ENCODE results near the gene DNM3. TPM values are rescaled to one million over a fixed set of nuclear protein-coding genes. Genes with fewer than 3 reads are reported as not detected.
"Not testable (repeated sequence)": the region's sequence is repeated elsewhere in the genome, so short reads cannot be mapped to it uniquely, and the experiment has no call there.

DNM3 gene
- total and polyA plus RNA-seq, 2 experiments from 2014 or later: 5.2 to 12.2 TPM

GRCh38 chr1:172363852-172364251 is 522.6 kb downstream of the DNM3 start:
- Histone ChIP-seq H3K79me2 (replicated peaks; ENCODE audit: insufficient read depth) (no peaks in the 10 kb centered on the region), H3K9me2 (ENCODE audit: insufficient read depth) (peaks cover 8% of the 10 kb centered on the region; the same call in 1 of the 2 replicates), H3K27me3 (ENCODE audit: insufficient read depth) (no peaks in the 10 kb centered on the region), H3K36me3 (ENCODE audit: insufficient read depth) (no peaks in the 10 kb centered on the region), H3K4me3 (no peak overlapping the region), H4K20me1 (replicated peaks; ENCODE audit: insufficient read depth) (no peaks in the 10 kb centered on the region), H3F3A (replicated peaks; ENCODE audit: low read depth) (0 out of 2 replicates have a peak, but pooled peaks cover 3% of the 10 kb centered on the region), H3K27ac (ENCODE audit: low read depth) (no peak overlapping the region), H2AFZ (no peak overlapping the region), H3K4me1 (ENCODE audit: insufficient read depth) (peaks cover 42% of the 10 kb centered on the region), H3K4me2 (no peak overlapping the region)
- Mint-ChIP-seq H3K9me3 (peaks cover 12% of the 10 kb centered on the region), H3K27me3 (ENCODE audit: insufficient read depth, low read depth, poor library complexity) (peaks cover 2% of the 10 kb centered on the region), H3K27ac (no peak overlapping the region), H3K4me3 (no peak overlapping the region), H3K36me3 (ENCODE audit: low read depth) (peaks cover 12% of the 10 kb centered on the region; the same call in 2 of the 3 replicates), H3K4me1 (peaks cover 10% of the 10 kb centered on the region; the same call in 2 of the 3 replicates)
- DNase-seq (ENCODE audit: low spot score) (no peak), ATAC-seq (no peak)
- no peak for TF ChIP-seq STAT1 (IDR thresholded peaks at IDR 0.05; ENCODE audit: unreplicated experiment)
- no peak for TF ChIP-seq NANOG (IDR thresholded peaks at IDR 0.05; ENCODE audit: borderline replicate concordance)
- no peak for TF ChIP-seq CTCF (conservative IDR thresholded peaks at IDR 0.05; ENCODE audit: low read depth in 2 of 2)
- no peak for TF ChIP-seq EZH2phosphoT487 (IDR thresholded peaks at IDR 0.05; ENCODE audit: unreplicated experiment)
- no peak for TF ChIP-seq CREB1 (CRISPR knock-in tag; IDR thresholded peaks at IDR 0.05; ENCODE audit: low read depth)
- no peak for TF ChIP-seq ZNF331 (CRISPR knock-in tag; IDR thresholded peaks at IDR 0.05; ENCODE audit: low read depth)
- TF ChIP-seq ETS1 (IDR thresholded peaks at IDR 0.05): no peak
- no peak for TF ChIP-seq POLR2AphosphoS5 (IDR thresholded peaks at IDR 0.05; ENCODE audit: low read depth)
- TF ChIP-seq ZNF114 (CRISPR knock-in tag; IDR thresholded peaks at IDR 0.05): no peak
- no peak for TF ChIP-seq ZNF462 (CRISPR knock-in tag; IDR thresholded peaks at IDR 0.05)
- no peak for TF ChIP-seq JUNB (IDR thresholded peaks at IDR 0.05; ENCODE audit: unreplicated experiment)

GRCh38 chr1:172371646-172372045 is 530.3 kb downstream of the DNM3 start:
- not testable (repeated sequence) for H3K27me3 Mint-ChIP-seq (ENCODE audit: insufficient read depth, low read depth, poor library complexity); H4K20me1 ChIP-seq (replicated peaks; ENCODE audit: insufficient read depth); H3K9me3 Mint-ChIP-seq; H3K4me3 ChIP-seq; H3K27ac Mint-ChIP-seq; H3K4me2 ChIP-seq; H3K79me2 ChIP-seq (replicated peaks; ENCODE audit: insufficient read depth); H3K27ac ChIP-seq (ENCODE audit: low read depth); H3K4me1 ChIP-seq (ENCODE audit: insufficient read depth); H3K4me3 Mint-ChIP-seq; DNase-seq (ENCODE audit: low spot score); H3K36me3 ChIP-seq (ENCODE audit: insufficient read depth); H3K9me2 ChIP-seq (ENCODE audit: insufficient read depth); H3K27me3 ChIP-seq (ENCODE audit: insufficient read depth); ATAC-seq; H3K4me1 Mint-ChIP-seq; H2AFZ ChIP-seq; H3F3A ChIP-seq (replicated peaks; ENCODE audit: low read depth)
- peaks cover 10% of the 10 kb centered on the region; the same call in 2 of the 3 replicates for H3K36me3 Mint-ChIP-seq (ENCODE audit: low read depth)
